GM12878 (cell line): ENCODE data around the gene COL9A2.

Experiments used
- ATF3 ChIP-seq: IDR thresholded peaks from 2 replicates; pipeline ENCODE4 v1.6.1; 2011; ENCODE audit warnings: low read depth, mild to moderate bottlenecking, low read length, moderate library complexity, borderline replicate concordance; ENCODE audit errors: extremely low read depth
- CHD2 ChIP-seq: IDR thresholded peaks from 2 replicates; pipeline ENCODE4 v1.6.1; 2011; ENCODE audit warnings: low read depth, low read length, improper control_type of control experiment, borderline replicate concordance
- CREB1 ChIP-seq: IDR thresholded peaks from 2 replicates; pipeline ENCODE4 v1.6.1; 2012; ENCODE audit warnings: low read depth, mild to moderate bottlenecking, inconsistent platforms
- CTCF ChIP-seq, 3 experiments: IDR thresholded peaks in 2 of 3; conservative IDR thresholded peaks in 1 of 3; 2 replicates each; pipeline ENCODE4 v1.5.1; 2011; ENCODE audit warnings: low read depth in 3 of 3, low read length in 3 of 3, mild to moderate bottlenecking in 3 of 3, control low read depth in 2 of 3, moderate library complexity in 2 of 3, inconsistent platforms in 1 of 3, mixed read lengths in 1 of 3; ENCODE audit not compliant: control insufficient read depth in 2 of 3, insufficient read depth in 1 of 3; ENCODE audit errors: extremely low read depth in 1 of 3
- EZH2 ChIP-seq: IDR thresholded peaks from 2 replicates; pipeline ENCODE4 v1.6.1; 2012; ENCODE audit warnings: low read depth, mild to moderate bottlenecking, control low read depth, inconsistent platforms, low read length, borderline replicate concordance; ENCODE audit not compliant: control insufficient read depth
- HDAC2 ChIP-seq: fragments of 200-600 bp; sonication (generic); IDR thresholded peaks from 2 replicates; pipeline ENCODE4 v1.6.1; 2017
- MTA2 ChIP-seq: fragments of 450-650 bp; IDR thresholded peaks from 2 replicates; pipeline ENCODE4 v1.6.1; 2016; ENCODE audit warnings: low read depth, mild to moderate bottlenecking, moderate library complexity
- POLR2A ChIP-seq: IDR thresholded peaks from 2 replicates; pipeline ENCODE4 v1.6.1; 2011; ENCODE audit warnings: low read depth, mild to moderate bottlenecking, low read length
- POLR2AphosphoS5 ChIP-seq: IDR thresholded peaks from 2 replicates; pipeline ENCODE4 v1.6.1; 2011; ENCODE audit warnings: mild to moderate bottlenecking, low read length, inconsistent platforms
- REST ChIP-seq: IDR thresholded peaks from 2 replicates; pipeline ENCODE4 v1.6.1; 2012; ENCODE audit warnings: mild to moderate bottlenecking, low read depth, low read length
- SRF ChIP-seq, 2 experiments: IDR thresholded peaks; 2 replicates each; pipeline ENCODE4 v1.6.1; 2011; ENCODE audit warnings: low read depth in 2 of 2, low read length in 2 of 2, mild to moderate bottlenecking in 1 of 2, moderate library complexity in 1 of 2
- STAT3 ChIP-seq: IDR thresholded peaks from 2 replicates; pipeline ENCODE4 v1.6.1; 2011; ENCODE audit warnings: low read depth, low read length, improper control_type of control experiment

GRCh38 chr1:40300651-40301050 is 16.4 kb downstream of the COL9A2 start:
- TF ChIP-seq CTCF (IDR thresholded peaks at IDR 0.05 in 2 of 3, conservative IDR thresholded peaks at IDR 0.05 in 1 of 3; ENCODE audit: control insufficient read depth in 2 of 3, extremely low read depth in 1 of 3, insufficient read depth in 1 of 3, low read depth in 3 of 3, low read length in 3 of 3): no peak
- no peak for TF ChIP-seq CHD2
- no peak for TF ChIP-seq STAT3
- no peak for TF ChIP-seq POLR2AphosphoS5
- TF ChIP-seq SRF (IDR thresholded peaks at IDR 0.05; ENCODE audit: low read depth in 2 of 2, low read length in 2 of 2): no peak
- TF ChIP-seq EZH2: no peak
- no peak for TF ChIP-seq MTA2
- TF ChIP-seq POLR2A: no peak; the same call in 1 of the 2 replicates
- TF ChIP-seq CREB1: no peak
- no peak for TF ChIP-seq ATF3
- TF ChIP-seq REST: no peak
- TF ChIP-seq HDAC2: no peak
